Loucy (cell line): ENCODE results near the gene ARRB1.

ENCODE experiments used
- CTCF ChIP-seq: fragments of 200-600 bp; sonication (generic); conservative IDR thresholded peaks from 2 replicates; pipeline ENCODE4 v1.5.1; 2014; ENCODE audit warnings: mild to moderate bottlenecking, antibody characterized with exemption, low read length
- EZH2phosphoT487 ChIP-seq: fragments of 200-600 bp; IDR thresholded peaks from 2 replicates; pipeline ENCODE4 v1.6.1; 2018; ENCODE audit warnings: antibody characterized with exemption, mild to moderate bottlenecking, moderate library complexity, borderline replicate concordance

- TF ChIP-seq CTCF (no peak), EZH2phosphoT487 (no peak)
These were observed 108.5 kb downstream of the ARRB1 start for GRCh38 chr11:75242722-75243600.
